Stimulated activated CD4-positive, alpha-beta T cell treated with anti-CD3 and anti-CD28 coated beads, Interleukin-1b, Interleukin-23, amount 100 ng/mL, for 1 hour (primary cell): Measurements from ENCODE around the gene CACNA1B.

Experiments used
- DNase-seq, 2 donors: peaks; one replicate each; pipeline ENCODE4 v3.0.0-alpha.2; 2020; ENCODE audit warnings: low read depth in 2 of 2

The CACNA1B gene

DNA sequence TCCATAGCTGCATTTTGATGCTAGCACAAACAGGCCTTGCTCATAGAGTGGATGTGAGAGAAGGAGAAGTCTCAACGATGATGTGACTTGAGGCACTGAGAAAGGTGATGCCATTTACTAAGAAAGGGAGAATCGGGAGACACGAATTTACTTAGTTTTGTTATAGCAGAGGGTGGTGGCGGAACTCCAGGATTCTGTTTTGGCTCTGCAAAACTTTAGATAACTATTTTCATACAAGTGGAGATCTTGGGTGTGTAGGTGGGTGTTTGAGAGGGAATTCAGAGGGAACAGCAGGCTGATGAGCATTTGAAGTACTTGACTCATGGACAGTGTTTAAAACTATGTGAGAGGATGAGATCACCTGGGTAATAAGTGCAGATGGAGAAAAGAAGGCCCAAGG, 43.2 kb downstream of the CACNA1B start:
- DNase-seq, result no peak

DNA sequence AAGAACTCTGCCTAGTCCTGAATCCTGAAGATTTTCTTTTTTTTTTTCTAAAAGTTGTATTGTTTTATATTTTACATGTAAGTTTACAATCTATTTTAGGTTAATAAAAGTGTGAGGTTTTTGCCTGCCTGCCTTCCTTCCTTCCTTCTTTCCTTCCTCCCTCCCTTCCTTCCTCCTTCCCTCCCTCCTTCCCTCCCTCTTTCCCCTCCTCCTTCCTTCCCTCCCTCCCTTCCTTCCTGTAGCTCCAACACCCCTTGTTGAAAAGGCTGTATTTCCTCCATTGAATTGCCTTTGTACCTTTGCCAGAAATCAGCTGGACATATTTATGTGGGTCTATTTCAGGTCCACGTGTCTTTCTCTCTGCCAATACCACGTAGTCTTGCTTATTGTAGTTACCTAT, 46.6 kb downstream of the CACNA1B start:
- DNase-seq, result no peak

DNA sequence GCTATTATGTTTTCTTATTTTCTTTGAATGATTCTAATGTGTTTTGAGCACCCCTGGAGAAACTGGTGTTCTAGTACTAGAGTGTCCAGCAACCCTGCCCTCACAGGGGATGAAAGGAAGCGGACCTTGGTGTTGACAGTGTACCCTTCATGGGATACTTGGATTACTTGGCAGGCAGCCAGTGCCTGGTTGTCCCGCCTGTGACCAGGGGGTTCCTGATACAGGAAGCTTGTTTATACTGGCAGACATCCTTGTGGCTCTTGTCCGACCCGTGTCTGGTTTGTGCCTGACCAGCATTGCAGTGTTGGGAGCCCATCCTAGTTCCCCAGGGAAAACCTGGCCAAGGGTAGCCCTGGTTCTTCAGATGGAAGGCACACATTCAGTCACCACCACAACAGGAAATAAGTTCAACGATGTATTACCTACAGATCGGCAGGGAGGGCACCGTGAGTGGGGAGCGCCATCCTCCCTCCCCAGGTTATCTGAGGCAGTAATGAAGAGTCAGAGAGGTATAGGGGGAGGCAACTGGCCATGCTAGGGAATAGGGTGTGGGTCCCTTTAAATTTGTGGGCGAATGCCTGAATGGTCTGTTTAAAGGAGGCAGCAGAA, 47.3 kb downstream of the CACNA1B start:
- DNase-seq, result no peak

DNA sequence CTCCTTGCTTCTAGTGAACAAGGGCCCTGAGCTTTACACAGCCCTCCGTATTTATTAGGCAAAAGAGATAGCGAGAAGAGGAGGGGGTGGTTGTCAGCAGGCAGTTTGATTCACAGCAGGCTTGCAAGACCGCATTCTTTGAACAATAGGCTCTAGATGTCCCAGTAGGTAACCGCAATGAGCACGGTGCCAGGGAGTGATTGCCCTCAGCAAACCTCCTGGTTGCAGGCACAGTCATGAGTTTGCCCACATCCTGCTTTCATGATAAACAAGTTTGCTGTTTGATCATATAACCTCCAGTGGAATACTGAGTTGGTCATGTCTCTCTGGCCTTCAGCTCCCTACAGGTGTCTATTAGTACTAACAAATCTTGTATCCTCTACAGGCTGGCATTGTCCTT, 66.1 kb downstream of the CACNA1B start:
- no peak for DNase-seq

DNA sequence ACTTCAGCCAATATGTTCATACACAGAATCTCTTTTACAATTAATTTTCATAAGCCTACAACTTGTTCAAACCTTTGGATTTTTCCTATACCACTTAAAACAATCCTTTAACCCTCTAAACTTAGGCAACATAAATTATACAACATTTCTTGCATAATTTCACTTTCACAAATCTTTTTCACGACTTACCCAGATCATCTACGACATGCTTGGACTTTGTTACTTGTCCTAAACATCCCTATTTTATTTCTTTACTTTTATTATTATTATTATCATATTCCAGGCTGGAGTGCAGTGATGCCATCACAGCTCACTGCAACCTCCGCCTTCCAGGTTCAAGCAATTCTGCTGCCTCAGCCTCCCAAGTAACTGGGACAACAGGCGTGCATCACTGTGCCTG, 68.0 kb downstream of the CACNA1B start:
- no peak for DNase-seq

DNA sequence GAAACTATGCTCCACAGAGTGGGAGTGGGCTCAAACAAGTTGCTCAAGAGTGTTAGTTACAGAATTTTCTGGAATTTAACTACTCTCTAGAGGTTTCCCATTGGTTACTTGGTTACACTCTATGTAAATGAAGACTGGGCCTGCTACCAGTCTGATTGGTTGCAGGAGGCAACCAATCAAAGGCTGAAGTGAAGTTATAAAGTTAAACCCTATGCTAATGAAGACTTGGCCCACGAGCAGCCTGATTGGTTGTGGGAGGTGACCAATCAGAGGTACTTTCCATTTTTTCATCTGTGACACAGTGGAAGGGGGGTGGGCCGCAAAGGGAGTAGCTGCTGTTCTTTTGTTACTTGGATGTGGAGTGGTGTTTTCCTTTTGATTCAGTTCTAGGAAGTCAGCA, 69.4 kb downstream of the CACNA1B start:
- DNase-seq, result no peak

- DNase-seq, result no peak
Observed at GRCh38 chr9:137948642-137949041, 71.1 kb downstream of the CACNA1B start.

GRCh38 chr9:137949260-137949659, 71.7 kb downstream of the CACNA1B start:
- no peak for DNase-seq

- no peak for DNase-seq
Observed at GRCh38 chr9:137951107-137951506, 73.5 kb downstream of the CACNA1B start.

GRCh38 chr9:137951597-137952490, 74.3 kb downstream of the CACNA1B start:
- DNase-seq, result no peak

DNA sequence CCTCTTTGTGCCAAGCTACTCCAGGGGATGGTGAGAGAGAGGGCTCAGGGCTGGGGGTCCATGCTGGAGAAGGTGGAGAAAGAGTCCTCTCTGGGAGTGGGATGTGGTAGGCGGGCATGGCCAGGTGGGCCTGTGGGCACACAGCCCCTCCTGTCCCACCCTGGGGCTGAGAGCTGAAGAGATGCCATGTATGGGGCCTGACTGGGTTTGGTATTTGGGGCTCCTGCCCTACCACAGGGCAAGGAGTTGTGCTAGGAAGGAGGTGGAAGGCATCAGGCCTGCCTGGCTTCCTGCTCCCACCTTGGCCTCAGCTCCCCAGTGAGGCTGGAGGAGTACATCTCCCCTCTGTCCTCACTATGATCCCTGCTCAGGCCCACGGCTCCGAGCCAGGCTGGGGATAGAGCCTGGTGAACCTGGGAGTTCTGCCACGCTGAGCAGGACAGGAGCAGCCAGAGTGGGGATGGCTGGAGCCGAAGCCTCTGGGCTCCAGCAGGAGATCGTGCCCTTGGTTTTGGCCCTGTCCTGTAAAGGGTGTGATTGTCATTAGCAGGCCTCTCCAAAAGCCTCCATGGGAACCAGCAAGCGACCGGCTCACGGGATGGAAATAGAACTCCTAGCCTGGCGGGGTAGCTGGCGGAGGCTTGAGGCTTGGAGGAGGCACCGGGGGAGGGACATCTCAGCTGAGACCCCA, 75.5 kb downstream of the CACNA1B start:
- DNase-seq, result no peak

GRCh38 chr9:137953683-137954438, 76.3 kb downstream of the CACNA1B start:
- DNase-seq, result no peak

GRCh38 chr9:137955224-137955570, 77.6 kb downstream of the CACNA1B start:
- DNase-seq, result no peak

GRCh38 chr9:137955586-137955985, 78.0 kb downstream of the CACNA1B start:
- DNase-seq, result no peak

DNA sequence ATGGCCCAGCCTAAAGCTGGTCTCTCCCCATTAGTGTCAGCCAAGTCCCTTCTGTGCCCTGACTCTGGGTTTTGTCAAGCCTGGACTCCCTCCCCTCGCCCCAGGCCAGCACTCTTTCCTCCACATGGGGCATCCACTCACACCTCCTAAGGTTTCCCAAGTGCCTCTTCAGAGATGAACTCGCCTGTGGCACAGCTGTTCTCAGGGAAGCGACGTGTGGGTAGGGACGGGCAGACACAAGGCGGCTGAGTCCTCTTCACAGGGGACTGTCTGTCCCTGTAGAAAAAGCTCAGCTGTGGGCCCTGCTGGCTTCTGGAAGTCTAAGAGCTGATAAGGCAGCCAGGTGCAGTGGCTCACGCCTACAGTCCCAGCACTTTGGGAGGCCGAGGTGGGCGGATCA, 78.5 kb downstream of the CACNA1B start:
- no peak for DNase-seq

GRCh38 chr9:137956688-137957385, 79.3 kb downstream of the CACNA1B start:
- DNase-seq, result no peak

DNA sequence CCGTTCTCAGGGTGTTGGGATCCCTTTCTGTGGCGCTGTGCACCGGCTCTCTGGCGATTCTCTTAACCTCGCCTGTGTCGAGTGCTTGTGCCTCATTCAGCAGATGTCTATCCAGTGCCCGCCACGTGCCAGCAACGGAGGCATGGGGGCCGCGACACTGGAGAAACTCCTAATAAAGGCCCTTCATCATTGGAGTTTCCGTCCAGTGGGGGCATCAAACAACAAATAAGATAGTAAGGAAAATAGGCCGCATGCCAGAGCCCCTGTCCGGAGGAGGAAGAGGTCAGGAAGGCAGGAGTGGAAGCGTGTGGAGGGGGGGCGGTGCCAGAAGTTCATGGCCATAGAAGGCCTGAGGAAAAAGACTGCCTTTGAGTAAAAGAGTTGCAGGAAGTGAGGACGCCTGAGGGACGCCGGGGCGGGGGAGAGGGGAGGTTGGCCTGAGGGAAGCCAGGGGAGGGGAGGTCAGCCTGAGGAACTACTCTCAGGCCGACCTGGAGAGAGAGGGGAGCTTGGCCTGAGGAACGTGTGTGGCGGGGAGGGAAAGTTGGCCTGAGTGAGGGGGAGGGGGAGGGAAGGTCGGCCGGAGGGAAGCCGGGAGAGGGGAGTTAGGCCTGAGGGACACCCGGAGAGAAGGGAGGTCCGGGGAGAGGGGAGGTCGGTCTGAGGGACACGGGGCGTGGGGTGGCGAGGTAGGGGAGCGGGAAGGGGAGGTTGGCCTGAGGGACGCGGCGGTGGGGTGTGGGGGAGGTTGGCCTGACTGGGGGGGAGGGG, 82.2 kb downstream of the CACNA1B start:
- DNase-seq, result no peak

- DNase-seq, result no peak
Observed at GRCh38 chr9:137960496-137960895, 82.9 kb downstream of the CACNA1B start.

DNA sequence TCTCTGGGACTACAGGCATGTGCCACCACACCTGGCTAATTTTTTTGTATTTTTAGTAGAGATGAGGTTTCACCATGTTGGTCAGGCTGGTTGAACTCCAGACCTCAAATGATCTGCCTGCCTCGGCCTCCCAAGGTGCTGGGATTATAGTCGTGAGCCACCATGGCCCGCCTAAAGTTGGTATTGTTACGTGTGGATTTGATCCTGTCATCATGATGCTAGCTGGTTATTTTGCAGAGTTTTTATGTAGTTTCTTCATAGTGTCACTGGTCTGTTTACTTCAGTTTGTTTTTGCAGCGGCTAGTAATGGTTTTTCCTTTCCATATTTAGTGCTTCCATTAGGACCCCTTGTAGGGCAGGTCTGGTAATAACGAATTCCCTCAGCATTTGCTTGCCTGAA, 85.9 kb downstream of the CACNA1B start:
- no peak for DNase-seq

DNA sequence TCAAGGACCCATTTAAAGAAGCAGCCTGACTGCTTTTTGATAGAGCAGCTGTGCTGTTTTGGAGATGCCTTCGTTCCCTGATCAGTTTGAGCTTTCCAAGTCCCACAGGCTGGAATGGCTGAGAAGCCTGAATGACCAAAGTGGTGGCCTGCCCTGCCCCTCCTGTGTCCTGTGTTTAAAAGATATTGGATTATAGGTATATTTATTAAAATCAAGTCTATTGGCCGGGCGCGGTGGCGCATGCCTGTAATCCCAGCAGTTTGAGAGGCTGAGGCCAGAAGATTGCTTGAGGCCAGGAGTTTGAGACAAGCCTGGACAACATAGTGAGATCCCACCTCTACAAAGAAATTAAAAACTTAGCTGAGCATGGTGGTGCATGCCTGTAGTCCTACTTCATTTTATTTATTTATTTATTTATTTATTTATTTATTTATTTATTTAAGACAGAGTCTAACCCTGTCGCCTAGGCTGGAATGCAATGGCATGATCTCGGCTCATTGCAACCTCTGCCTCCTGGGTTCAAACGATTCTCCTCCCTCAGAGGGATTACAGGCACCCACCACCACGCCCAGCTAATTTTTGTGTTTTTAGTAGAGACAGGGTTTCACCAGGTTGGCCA, 87.7 kb downstream of the CACNA1B start:
- no peak for DNase-seq
